SU-DHL-6 (cell line): ENCODE data around the gene PSMC5.

Experiments
- CTCF ChIP-seq: fragments of 200-600 bp; sonication (generic); IDR thresholded peaks from one replicate; pipeline ENCODE4 v1.5.1; 2017; ENCODE audit warnings: antibody characterized with exemption, mild to moderate bottlenecking, low read length, moderate library complexity; ENCODE audit not compliant: insufficient read depth, poor library complexity, severe bottlenecking
- EZH2phosphoT487 ChIP-seq: fragments of 200-600 bp; sonication (generic), shearing (Covaris generic); conservative IDR thresholded peaks from 2 replicates; pipeline ENCODE4 v1.6.1; 2018; ENCODE audit warnings: mild to moderate bottlenecking, antibody characterized with exemption, low read length, moderate library complexity, mixed read lengths

- TF ChIP-seq CTCF (no peak), EZH2phosphoT487 (no peak)
Measured at GRCh38 chr17:63805591-63805990, 21.6 kb upstream of the PSMC5 start.
